Fibroblast of skin of right biceps (primary cell): ENCODE measurements around the gene SLAMF9.

ENCODE experiments used
- DNase-seq: peaks from one replicate; pipeline ENCODE4 v3.0.0-alpha.2; 2013

The SLAMF9 gene

GRCh38 chr1:159974350-159974965, 20.4 kb upstream of the SLAMF9 start:
- no peak for DNase-seq

GRCh38 chr1:159973350-159973940, 19.4 kb upstream of the SLAMF9 start:
- no peak for DNase-seq

- no peak for DNase-seq
These were observed 18.6 kb upstream of the SLAMF9 start for GRCh38 chr1:159972443-159973205.

- DNase-seq = no peak
These were observed 16.9 kb upstream of the SLAMF9 start for GRCh38 chr1:159970932-159971342.

- no peak for DNase-seq
These were observed 14.9 kb upstream of the SLAMF9 start for GRCh38 chr1:159968901-159969300.

GRCh38 chr1:159965263-159965662, 11.2 kb upstream of the SLAMF9 start:
- no peak for DNase-seq

GRCh38 chr1:159964144-159964543, 10.1 kb upstream of the SLAMF9 start:
- DNase-seq = no peak

GRCh38 chr1:159962176-159962575, 8.1 kb upstream of the SLAMF9 start:
- DNase-seq = no peak

GRCh38 chr1:159961636-159962035, 7.6 kb upstream of the SLAMF9 start:
- no peak for DNase-seq

GRCh38 chr1:159960721-159961381, 6.8 kb upstream of the SLAMF9 start:
- DNase-seq = peak; percentile 95

- DNase-seq = peak; percentile 59
These were observed 5.4 kb upstream of the SLAMF9 start for GRCh38 chr1:159959451-159959850.

- no peak for DNase-seq
These were observed 4.8 kb upstream of the SLAMF9 start for GRCh38 chr1:159958719-159959380.

GRCh38 chr1:159957824-159958268, 3.8 kb upstream of the SLAMF9 start:
- DNase-seq = no peak

- DNase-seq = no peak
These were observed 1.4 kb upstream of the SLAMF9 start for GRCh38 chr1:159955456-159955855.

- no peak for DNase-seq
These were observed 1.1 kb downstream of the SLAMF9 start for GRCh38 chr1:159952932-159953331.

- DNase-seq = no peak
These were observed 2.5 kb downstream of the SLAMF9 start for GRCh38 chr1:159951551-159951950.

- DNase-seq = no peak
These were observed 3.0 kb downstream of the SLAMF9 start for GRCh38 chr1:159951016-159951415.

- DNase-seq = no peak
These were observed 4.1 kb downstream of the SLAMF9 start for GRCh38 chr1:159949981-159950381.

GRCh38 chr1:159949123-159949522, 4.9 kb downstream of the SLAMF9 start:
- no peak for DNase-seq

GRCh38 chr1:159947942-159948341, 6.1 kb downstream of the SLAMF9 start:
- no peak for DNase-seq

GRCh38 chr1:159946242-159947187, 7.5 kb downstream of the SLAMF9 start:
- no peak for DNase-seq
